Measurements from ENCODE around the gene MYL5.
"Not testable (repeated sequence)": the region's sequence is repeated elsewhere in the genome, so short reads cannot be mapped to it uniquely, and the experiment has no call there.

The MYL5 gene

GRCh38 chr4:632926-633325, 41.4 kb upstream of the MYL5 start:
- no peak overlapping the region for H3K4me3 ChIP-seq (ENCODE audit: low read depth, low read length)
- no peak for TF ChIP-seq CTCF (IDR thresholded peaks at IDR 0.05; ENCODE audit: control insufficient read depth, extremely low read depth, insufficient read depth)
- DNase-seq (ENCODE audit: low read depth), result no peak

- DNase-seq (ENCODE audit: low read depth), result no peak
- H3K4me3 ChIP-seq (ENCODE audit: low read depth, low read length), result no peak overlapping the region
- no peak for TF ChIP-seq CTCF (IDR thresholded peaks at IDR 0.05; ENCODE audit: control insufficient read depth, extremely low read depth, insufficient read depth)
Observed at GRCh38 chr4:633406-633805, 40.9 kb upstream of the MYL5 start.

GRCh38 chr4:633976-634598, 40.3 kb upstream of the MYL5 start:
- DNase-seq (ENCODE audit: low read depth), result no peak
- H3K4me3 ChIP-seq (ENCODE audit: low read depth, low read length), result no peak overlapping the region
- TF ChIP-seq CTCF (IDR thresholded peaks at IDR 0.05; ENCODE audit: control insufficient read depth, extremely low read depth, insufficient read depth), result no peak

- TF ChIP-seq CTCF (IDR thresholded peaks at IDR 0.05; ENCODE audit: control insufficient read depth, extremely low read depth, insufficient read depth), result no peak
- no peak for DNase-seq (ENCODE audit: low read depth)
- H3K4me3 ChIP-seq (ENCODE audit: low read depth, low read length), result no peak overlapping the region
Observed at GRCh38 chr4:634599-634985, 39.8 kb upstream of the MYL5 start.

- not testable (repeated sequence) for DNase-seq (ENCODE audit: low read depth); H3K4me3 ChIP-seq (ENCODE audit: low read depth, low read length)
Observed at GRCh38 chr4:635066-635835, 39.1 kb upstream of the MYL5 start.

- no peak for DNase-seq (ENCODE audit: low read depth)
- H3K4me3 ChIP-seq (ENCODE audit: low read depth, low read length), result no peak overlapping the region
- TF ChIP-seq CTCF (IDR thresholded peaks at IDR 0.05; ENCODE audit: control insufficient read depth, extremely low read depth, insufficient read depth), result no peak
Observed at GRCh38 chr4:635851-636627, 38.3 kb upstream of the MYL5 start.

GRCh38 chr4:636628-637159, 37.6 kb upstream of the MYL5 start:
- TF ChIP-seq CTCF (IDR thresholded peaks at IDR 0.05; ENCODE audit: control insufficient read depth, extremely low read depth, insufficient read depth), result no peak
- no peak overlapping the region for H3K4me3 ChIP-seq (ENCODE audit: low read depth, low read length)
- no peak for DNase-seq (ENCODE audit: low read depth)

All from LNCaP clone FGC (cell line).